Activated naive CD4-positive, alpha-beta T cell treated with anti-CD3 and anti-CD28 coated beads for 36 hours (primary cell): ENCODE data around the gene GBP3. TPM values are rescaled to one million over a fixed set of nuclear protein-coding genes. Genes with fewer than 3 reads are reported as not detected.
"Not testable (repeated sequence)": the region's sequence is repeated elsewhere in the genome, so short reads cannot be mapped to it uniquely, and the experiment has no call there.

Experiments used
- CTCF ChIA-PET: fragments of 350-600 bp; sonication (Branson Sonifier 250); formaldehyde crosslinking; loops from one replicate; lab custom pipeline; 2021; ENCODE audit warnings: antibody characterized with exemption; lab: Charles Lee
- DNase-seq: peaks from one replicate; pipeline ENCODE4 v3.0.0-alpha.2; 2020
- H3K27ac Mint-ChIP-seq: one replicate; pipeline ENCODE4 v1.8.0; 2021; ENCODE audit warnings: mild to moderate bottlenecking, mixed read lengths
- H3K27me3 Mint-ChIP-seq: one replicate; pipeline ENCODE4 v1.8.0; 2021; ENCODE audit warnings: low read depth, mixed read lengths
- H3K36me3 Mint-ChIP-seq: one replicate; pipeline ENCODE4 v1.8.0; 2021; ENCODE audit warnings: low read depth, mixed read lengths
- H3K4me1 Mint-ChIP-seq: one replicate; pipeline ENCODE4 v1.8.0; 2021; ENCODE audit warnings: low read depth, mixed read lengths
- H3K4me3 Mint-ChIP-seq: one replicate; pipeline ENCODE4 v1.8.0; 2021; ENCODE audit warnings: mild to moderate bottlenecking, moderate library complexity, mixed read lengths
- H3K9me3 Mint-ChIP-seq: one replicate; pipeline ENCODE4 v1.8.0; 2021; ENCODE audit warnings: mixed read lengths
- intact Hi-C: fragments of 100-400 bp; cut with micrococcal nuclease; formaldehyde crosslinking; loops from one replicate; pipeline ENCODE4 v1.15.1; 2023
- total RNA-seq, 2 experiments: library from RNA; stranded (reverse); gene quantifications; one replicate each; pipeline ENCODE4 v1.2.3, GENCODE V29; 2021

Gene GBP3
- total RNA-seq, 2 experiments from 2014 or later = 1.4 to 1.8 TPM

DNA sequence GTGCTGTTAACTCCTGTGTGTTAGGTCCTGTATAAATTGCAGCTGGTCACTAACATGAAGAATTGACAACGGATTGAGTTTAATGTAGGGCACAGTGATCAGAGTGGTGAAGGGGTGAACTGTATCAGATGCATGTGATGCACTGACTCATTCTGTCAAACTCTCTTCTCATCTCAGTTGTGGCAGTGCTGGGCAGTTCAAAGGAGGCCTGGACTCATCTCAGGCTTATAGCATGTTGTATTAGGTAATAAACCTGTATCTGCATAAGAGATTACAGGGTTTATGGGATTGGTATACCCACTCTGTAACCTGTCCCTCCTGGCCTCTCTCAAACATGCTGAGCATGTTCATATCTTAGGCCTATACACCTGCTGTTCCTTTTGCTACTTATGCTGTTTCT, 12.4 kb upstream of the GBP3 start:
- Mint-ChIP-seq H3K27me3 (peaks cover 21% of the 10 kb centered on the region), H3K4me1 (peaks cover 42% of the 10 kb centered on the region), H3K36me3 (peaks cover 24% of the 10 kb centered on the region), H3K4me3 (no peak overlapping the region), H3K9me3 (peaks cover 20% of the 10 kb centered on the region), H3K27ac (no peak overlapping the region)
- CTCF ChIA-PET = interaction anchor here (0.7 kb wide), 1 partner anchor 13 kb away, joined by 3 read pairs; the partner anchor contains the start of gene GBP3
- intact Hi-C loops = no loop called here
- DNase-seq = no peak

DNA sequence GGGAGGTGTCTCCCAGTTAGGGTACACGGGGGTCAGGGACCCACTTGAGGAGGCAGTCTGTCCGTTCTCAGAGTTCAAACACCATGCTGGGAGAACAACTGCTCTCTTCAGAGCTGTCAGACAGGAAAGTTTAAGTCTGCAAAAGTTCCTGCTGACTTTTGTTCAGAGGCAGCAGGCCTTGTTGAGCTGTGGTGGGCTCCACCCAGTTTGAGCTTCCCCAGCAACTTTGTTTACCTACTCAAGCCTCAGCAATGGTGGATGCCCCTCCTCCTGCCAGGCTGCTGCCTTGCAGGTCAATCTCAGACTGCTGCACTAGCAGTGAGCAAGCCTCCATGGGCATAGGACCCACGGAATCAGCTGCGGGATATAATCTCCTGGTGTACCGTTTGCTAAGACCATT, 11.3 kb upstream of the GBP3 start:
- H3K4me3 Mint-ChIP-seq, H3K27ac Mint-ChIP-seq, DNase-seq, CTCF ChIA-PET, intact Hi-C loops: not testable (repeated sequence)
- peaks cover 23% of the 10 kb centered on the region for H3K9me3 Mint-ChIP-seq
- H3K4me1 Mint-ChIP-seq = peaks cover 44% of the 10 kb centered on the region
- peaks cover 20% of the 10 kb centered on the region for H3K27me3 Mint-ChIP-seq
- H3K36me3 Mint-ChIP-seq = peaks cover 26% of the 10 kb centered on the region

DNA sequence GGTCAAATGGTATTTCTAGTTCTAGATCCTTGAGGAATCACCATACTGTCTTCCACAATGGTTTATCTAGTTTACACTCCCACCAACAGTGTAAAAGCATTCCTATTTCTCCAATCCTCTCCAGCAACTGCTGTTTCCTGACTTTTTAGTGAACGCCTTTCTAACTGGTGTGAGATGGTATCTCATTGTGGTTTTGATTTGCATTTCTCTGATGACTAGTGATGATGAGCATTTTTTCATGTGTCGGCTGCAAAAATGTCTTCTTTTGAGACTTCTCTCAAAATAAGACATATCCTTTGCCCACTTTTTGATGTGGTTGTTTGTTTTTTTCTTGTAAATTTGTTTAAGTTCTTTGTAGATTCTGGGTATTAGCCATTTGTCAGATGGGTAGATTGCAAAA, 6.4 kb upstream of the GBP3 start:
- H3K27ac Mint-ChIP-seq, DNase-seq, CTCF ChIA-PET, H3K4me3 Mint-ChIP-seq: not testable (repeated sequence)
- H3K36me3 Mint-ChIP-seq = peaks cover 24% of the 10 kb centered on the region
- intact Hi-C loops = loop anchor here (1.0 kb wide), 1 partner anchor 9 kb away; no protein-coding TSS in a partner anchor
- H3K4me1 Mint-ChIP-seq = peaks cover 41% of the 10 kb centered on the region
- H3K27me3 Mint-ChIP-seq = peaks cover 17% of the 10 kb centered on the region
- peaks cover 30% of the 10 kb centered on the region for H3K9me3 Mint-ChIP-seq

DNA sequence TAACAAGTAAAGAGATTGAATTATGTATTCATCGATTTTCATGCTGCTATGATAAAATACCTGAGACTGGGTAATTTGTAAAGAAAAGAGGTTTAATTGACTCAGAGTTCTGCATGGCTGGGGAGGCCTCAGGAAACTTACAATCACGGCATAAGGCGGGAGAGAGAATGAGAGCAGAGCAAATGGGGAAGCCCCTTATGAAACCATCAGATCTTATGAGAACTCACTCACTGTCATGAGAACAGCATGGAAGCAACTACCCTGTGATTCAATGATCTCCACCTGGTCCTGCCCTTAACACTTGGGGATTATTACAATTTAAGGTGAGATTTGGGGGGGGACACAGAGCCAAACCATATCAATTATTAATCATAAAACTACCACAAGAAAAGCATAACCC, 3.3 kb upstream of the GBP3 start:
- intact Hi-C loops = no loop called here
- CTCF ChIA-PET = no interaction called here
- Mint-ChIP-seq H3K27me3 (peaks cover 8% of the 10 kb centered on the region), H3K4me3 (no peak overlapping the region), H3K36me3 (peaks cover 12% of the 10 kb centered on the region), H3K27ac (no peak overlapping the region), H3K4me1 (peaks cover 48% of the 10 kb centered on the region), H3K9me3 (peaks cover 22% of the 10 kb centered on the region)
- DNase-seq = peak; percentile 41

DNA sequence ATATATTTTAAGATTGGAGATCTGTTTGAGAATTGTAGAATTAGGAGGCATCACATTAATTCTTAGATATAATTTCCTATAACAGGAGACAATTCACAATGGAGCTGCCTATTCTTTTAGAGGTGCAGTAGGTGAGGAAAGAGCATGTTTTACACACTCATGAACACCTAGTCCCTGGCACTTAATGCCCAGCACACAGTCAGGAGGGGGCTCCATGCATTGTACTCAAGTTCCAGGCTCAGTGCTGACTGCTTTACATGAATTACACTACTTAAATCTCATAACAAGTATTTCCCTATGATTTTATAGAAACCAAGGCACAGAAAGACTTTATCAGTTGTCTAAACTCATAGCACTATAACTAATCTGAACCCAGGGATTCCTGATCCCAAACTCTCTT, 360 bp upstream of the GBP3 start:
- peaks cover 11% of the 10 kb centered on the region for H3K9me3 Mint-ChIP-seq
- intact Hi-C loops = no loop called here
- CTCF ChIA-PET = interaction anchor here (0.9 to 2.4 kb wide), 9 partner anchors 12 to 434 kb away, joined by 3 to 11 read pairs (median 7); partner anchors contain the start of gene GBP5
- peaks cover 48% of the 10 kb centered on the region for H3K4me1 Mint-ChIP-seq
- H3K27ac Mint-ChIP-seq = peak overlapping the region; percentile 72
- peak overlapping the region; percentile 73 for H3K4me3 Mint-ChIP-seq
- H3K27me3 Mint-ChIP-seq = peaks cover 3% of the 10 kb centered on the region
- no peak for DNase-seq
- H3K36me3 Mint-ChIP-seq = peaks cover 13% of the 10 kb centered on the region

DNA sequence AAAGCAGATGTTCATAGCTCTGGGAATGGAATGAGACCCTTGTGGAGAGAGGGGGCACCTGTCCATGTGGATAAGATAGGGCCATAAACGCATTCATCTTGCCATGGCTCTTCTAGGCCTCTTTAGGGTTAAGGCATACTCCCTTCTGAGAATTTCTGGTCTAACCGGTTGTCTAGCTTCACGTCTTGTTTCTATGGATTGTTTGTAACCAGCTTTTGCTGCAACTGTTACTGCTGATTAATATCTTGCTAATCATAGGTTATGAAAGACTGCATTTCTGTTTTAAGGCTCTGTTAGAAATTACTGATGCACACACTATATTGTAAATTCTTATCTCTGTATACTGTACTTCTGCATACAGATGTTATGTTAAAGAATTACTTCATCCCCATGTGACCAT, 4.3 kb downstream of the GBP3 start:
- Mint-ChIP-seq H3K36me3 (peaks cover 35% of the 10 kb centered on the region), H3K4me1 (peaks cover 56% of the 10 kb centered on the region)
- H3K27ac Mint-ChIP-seq, H3K27me3 Mint-ChIP-seq, DNase-seq, intact Hi-C loops, H3K4me3 Mint-ChIP-seq, H3K9me3 Mint-ChIP-seq: not testable (repeated sequence)
- CTCF ChIA-PET = interaction anchor here (0.6 kb wide), 1 partner anchor 234 kb away, joined by 4 read pairs; no protein-coding TSS in a partner anchor

DNA sequence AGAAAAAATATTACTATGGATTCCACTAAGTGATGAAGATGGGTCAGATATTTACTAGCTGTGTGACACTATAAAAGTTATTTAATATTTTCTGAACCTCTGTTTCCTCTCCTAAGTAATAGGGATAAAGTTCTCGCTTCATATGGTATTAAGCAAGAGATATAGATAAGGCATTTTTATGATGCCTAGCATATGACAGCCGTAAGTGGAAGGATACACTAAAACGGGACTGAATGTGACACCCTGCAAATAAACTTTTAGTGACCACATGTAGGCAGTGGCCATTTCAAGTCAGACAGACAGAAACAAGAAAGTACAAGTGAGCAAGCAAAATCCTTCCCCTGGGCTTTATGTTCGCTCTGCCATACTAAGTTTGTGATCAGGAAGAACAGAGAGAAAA, 14.2 kb downstream of the GBP3 start:
- CTCF ChIA-PET = interaction anchor here (1.7 kb wide), 1 partner anchor 350 kb away, joined by 4 read pairs; no protein-coding TSS in a partner anchor

DNA sequence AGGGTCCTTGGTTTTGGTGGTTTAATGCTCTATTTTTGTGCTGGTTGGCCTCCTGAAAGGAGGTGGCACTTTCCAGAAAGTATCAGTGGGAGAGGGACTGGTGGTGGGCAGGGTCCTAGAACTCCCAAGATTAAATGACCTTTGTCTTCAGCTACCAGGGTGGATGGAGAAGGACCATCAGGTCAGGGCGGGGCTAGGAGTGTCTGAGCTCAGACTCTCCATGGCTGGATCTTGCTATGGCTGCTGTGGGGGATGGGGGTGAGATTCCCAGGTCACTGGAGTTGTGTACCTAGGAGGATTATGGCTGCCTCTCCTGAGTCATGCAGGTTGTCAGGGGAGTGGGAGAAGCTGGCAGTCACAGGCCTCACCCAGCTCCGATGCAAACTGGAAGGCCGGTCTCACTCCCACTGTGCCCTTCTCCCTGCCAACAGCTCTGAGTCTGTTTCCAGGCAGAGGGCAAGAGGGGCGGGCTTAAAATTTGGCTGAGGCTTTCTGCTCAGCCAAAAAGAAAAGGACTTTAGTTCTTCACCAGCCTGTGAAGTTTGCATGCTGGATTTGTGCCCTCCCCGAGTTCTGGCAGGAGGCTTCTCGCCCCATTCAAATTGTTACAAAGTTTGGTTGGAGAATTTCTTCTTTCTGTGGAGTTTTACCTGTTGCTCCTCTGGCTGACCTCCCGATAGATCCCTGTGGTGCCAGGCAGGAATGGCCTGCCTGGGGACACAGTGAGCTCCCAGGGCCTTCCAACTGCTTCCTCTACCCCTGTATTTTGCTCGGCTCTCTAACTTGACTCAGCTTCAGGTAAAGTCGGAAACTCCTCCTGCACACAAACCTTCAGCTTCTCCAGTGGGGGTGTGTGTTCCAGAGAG, 17.1 kb downstream of the GBP3 start:
- no peak overlapping the region for H3K4me3 Mint-ChIP-seq
- H3K9me3 Mint-ChIP-seq = peaks cover 5% of the 10 kb centered on the region
- DNase-seq = no peak
- no peaks in the 10 kb centered on the region for H3K27me3 Mint-ChIP-seq
- intact Hi-C loops = no loop called here
- peaks cover 29% of the 10 kb centered on the region for H3K4me1 Mint-ChIP-seq
- no peak overlapping the region for H3K27ac Mint-ChIP-seq
- CTCF ChIA-PET = interaction anchor here (0.6 to 1.7 kb wide), 2 partner anchors 11 to 278 kb away, joined by 3 read pairs; no protein-coding TSS in a partner anchor
- H3K36me3 Mint-ChIP-seq = peaks cover 41% of the 10 kb centered on the region

More for the DNA sequence above, 14.2 kb downstream of the GBP3 start:
- no peaks in the 10 kb centered on the region for H3K27me3 Mint-ChIP-seq
- no peak overlapping the region for H3K4me3 Mint-ChIP-seq
- H3K36me3 Mint-ChIP-seq = peaks cover 45% of the 10 kb centered on the region
- DNase-seq = no peak
- no peak overlapping the region for H3K27ac Mint-ChIP-seq
- intact Hi-C loops = no loop called here
- peaks cover 5% of the 10 kb centered on the region for H3K9me3 Mint-ChIP-seq
- peaks cover 6% of the 10 kb centered on the region for H3K4me1 Mint-ChIP-seq

DNA sequence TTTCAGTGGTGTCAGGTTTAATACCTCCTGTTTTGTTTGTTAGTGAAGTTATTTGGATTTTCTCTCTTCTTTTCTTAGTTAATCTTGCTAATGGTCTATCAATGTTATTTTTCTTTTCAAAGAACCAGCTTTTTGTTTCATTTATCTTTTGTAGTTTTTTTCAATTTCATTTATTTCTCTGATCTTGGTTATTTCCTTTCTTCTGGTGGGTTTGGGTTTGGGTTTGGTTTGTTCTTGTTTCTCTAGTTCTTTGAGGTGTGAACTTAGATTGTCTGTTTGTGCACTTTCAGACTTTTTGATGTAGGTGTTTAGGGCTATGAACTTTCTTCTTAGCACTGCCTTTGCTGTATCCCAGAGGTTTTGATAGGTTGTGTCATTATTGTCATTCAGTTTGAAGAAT, 20.5 kb downstream of the GBP3 start:
- not testable (repeated sequence) for DNase-seq, H3K27ac Mint-ChIP-seq, H3K4me3 Mint-ChIP-seq, H3K27me3 Mint-ChIP-seq, H3K9me3 Mint-ChIP-seq
- intact Hi-C loops = loop anchor here (1.0 to 2.0 kb wide), 2 partner anchors 20 to 39 kb away; partner anchors contain the start of gene GBP3
- CTCF ChIA-PET = interaction anchor here (0.8 to 1.4 kb wide), 2 partner anchors 18 to 124 kb away, joined by 3 to 4 read pairs; no protein-coding TSS in a partner anchor
- Mint-ChIP-seq H3K4me1 (peaks cover 31% of the 10 kb centered on the region), H3K36me3 (peaks cover 20% of the 10 kb centered on the region)

DNA sequence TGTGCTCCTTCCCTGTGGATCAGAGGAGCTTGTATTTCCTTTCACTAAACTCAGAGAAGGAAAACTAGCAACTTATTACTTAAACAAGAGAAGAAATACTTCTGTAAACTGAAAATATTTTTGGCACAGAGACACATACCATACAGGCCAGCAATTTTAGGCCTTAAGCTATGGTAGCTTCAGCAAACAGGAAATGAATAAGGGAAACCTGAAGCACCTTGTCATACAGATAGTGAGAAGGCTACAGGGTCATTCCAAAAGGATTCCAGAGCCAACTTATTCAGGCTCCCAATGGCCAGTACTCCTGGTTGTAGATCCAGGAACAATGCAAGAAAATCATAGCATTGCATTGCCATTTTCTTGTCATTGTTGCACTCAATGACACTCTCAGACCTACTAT, 21.2 kb downstream of the GBP3 start:
- CTCF ChIA-PET = interaction anchor here (0.6 to 4.8 kb wide), 5 partner anchors 17 to 274 kb away, joined by 3 to 38 read pairs (median 3); no protein-coding TSS in a partner anchor
- H3K9me3 Mint-ChIP-seq = peaks cover 5% of the 10 kb centered on the region
- no peak overlapping the region for H3K27ac Mint-ChIP-seq
- peaks cover 31% of the 10 kb centered on the region for H3K4me1 Mint-ChIP-seq
- DNase-seq = no peak
- no peak overlapping the region for H3K4me3 Mint-ChIP-seq
- intact Hi-C loops = no loop called here
- H3K36me3 Mint-ChIP-seq = peaks cover 18% of the 10 kb centered on the region
- peaks cover 4% of the 10 kb centered on the region for H3K27me3 Mint-ChIP-seq

DNA sequence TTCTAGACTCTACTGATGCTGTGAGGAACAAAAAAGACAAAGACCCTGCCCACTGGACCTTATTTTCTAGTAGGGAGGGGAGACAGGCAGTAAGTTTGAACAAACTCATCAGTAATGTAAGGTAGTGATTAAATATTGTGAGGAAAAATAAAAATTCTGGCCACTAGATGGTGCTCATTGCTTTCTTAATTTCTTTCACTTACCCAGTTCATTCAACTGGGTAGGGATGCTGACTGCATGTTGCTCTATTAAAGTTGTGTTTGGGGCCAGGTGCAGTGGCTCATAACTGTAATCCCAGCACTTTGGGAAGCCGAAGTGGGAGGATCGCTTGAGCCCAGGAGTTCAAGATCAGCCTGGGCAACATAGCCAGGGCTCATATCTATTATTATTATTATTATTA, 23.9 kb downstream of the GBP3 start:
- intact Hi-C loops = loop anchor here (1.0 to 2.0 kb wide), 8 partner anchors 25 to 457 kb away; no protein-coding TSS in a partner anchor
- peak; percentile 33 for DNase-seq
- Mint-ChIP-seq H3K36me3 (peaks cover 5% of the 10 kb centered on the region), H3K27me3 (peaks cover 4% of the 10 kb centered on the region), H3K4me1 (peaks cover 27% of the 10 kb centered on the region), H3K4me3 (no peak overlapping the region), H3K9me3 (peaks cover under 1% of the 10 kb centered on the region), H3K27ac (no peak overlapping the region)
- CTCF ChIA-PET = interaction anchor here (0.6 to 4.8 kb wide), 17 partner anchors 15 to 459 kb away, joined by 3 to 38 read pairs (median 5); partner anchors contain the start of genes GBP3, GBP4 and GBP6

DNA sequence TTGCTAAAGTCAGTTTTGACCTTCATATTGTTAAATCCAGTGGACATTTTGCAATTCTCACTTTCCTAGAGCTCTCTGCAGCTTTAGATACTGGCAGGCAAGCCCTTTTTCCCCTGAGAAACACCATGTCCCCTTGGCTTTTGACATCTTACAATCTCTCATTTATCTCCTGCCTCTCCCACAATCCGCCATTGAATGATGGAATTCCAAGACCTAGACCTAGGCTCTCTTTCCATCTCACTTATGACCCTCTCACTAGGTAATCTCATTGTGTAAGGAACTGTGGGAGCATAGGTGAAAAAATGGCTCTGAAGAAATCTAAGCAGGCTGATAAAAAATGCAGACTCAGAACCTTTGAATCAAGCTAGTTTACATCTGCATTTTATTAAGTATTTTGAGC, 32.2 kb downstream of the GBP3 start:
- Mint-ChIP-seq H3K27ac (peak overlapping the region; percentile 10), H3K9me3 (no peaks in the 10 kb centered on the region), H3K4me3 (peak overlapping the region; percentile 10), H3K36me3 (peaks cover 21% of the 10 kb centered on the region), H3K27me3 (no peaks in the 10 kb centered on the region), H3K4me1 (peaks cover 45% of the 10 kb centered on the region)
- intact Hi-C loops = no loop called here
- CTCF ChIA-PET = interaction anchor here (0.7 kb wide), 1 partner anchor 127 kb away, joined by 3 read pairs; no protein-coding TSS in a partner anchor
- no peak for DNase-seq
